Neural cell (in vitro differentiated cells): Measurements from ENCODE around the gene FFAR4. TPM values are rescaled to one million over a fixed set of nuclear protein-coding genes. Genes with fewer than 3 reads are reported as not detected.

Source experiments
- H2AFZ ChIP-seq: fragments of 200-600, 300-800 bp; sonication (generic), shearing (Covaris generic); 2 replicates; pipeline ENCODE4 v1.6.0; 2014; ENCODE audit warnings: low read depth, mild to moderate bottlenecking, antibody characterized with exemption, low read length, moderate library complexity
- H3F3A ChIP-seq: fragments of 200-600 bp; shearing (Covaris generic); 2 replicates; pipeline ENCODE4 v1.6.1; 2016; ENCODE audit warnings: mild to moderate bottlenecking, moderate library complexity, mixed read lengths, antibody characterized with exemption, low read length; ENCODE audit not compliant: insufficient read depth, poor library complexity, severe bottlenecking
- H3K27ac ChIP-seq: fragments of 200-600, 300-800 bp; sonication (generic), shearing (Covaris generic); 2 replicates; pipeline ENCODE4 v1.5.1; 2014; ENCODE audit warnings: mild to moderate bottlenecking, low read length, moderate library complexity
- H3K27me3 ChIP-seq: fragments of 300-800, 200-600 bp; sonication (generic), shearing (Covaris generic); 2 replicates; pipeline ENCODE4 v1.6.0; 2014; ENCODE audit warnings: mild to moderate bottlenecking, low read depth, low read length, moderate library complexity; ENCODE audit not compliant: insufficient read depth
- H3K36me3 ChIP-seq: fragments of 300-800, 200-600 bp; sonication (generic), shearing (Covaris generic); 2 replicates; pipeline ENCODE4 v1.5.1; 2014; ENCODE audit warnings: mild to moderate bottlenecking, antibody characterized with exemption, low read length, moderate library complexity; ENCODE audit not compliant: insufficient read depth
- H3K4me2 ChIP-seq: fragments of 300-800, 200-600 bp; sonication (generic), shearing (Covaris generic); 2 replicates; pipeline ENCODE4 v1.6.0; 2014; ENCODE audit warnings: mild to moderate bottlenecking, low read length
- H3K4me3 ChIP-seq: fragments of 300-800, 200-600 bp; sonication (generic), shearing (Covaris generic); 2 replicates; pipeline ENCODE4 v1.5.1; 2014; ENCODE audit warnings: mild to moderate bottlenecking, low read length, moderate library complexity
- H3K79me2 ChIP-seq: fragments of 200-600 bp; shearing (Covaris generic); replicated peaks from 2 replicates; pipeline ENCODE4 v1.6.0; 2014; ENCODE audit warnings: mild to moderate bottlenecking, low read length, moderate library complexity; ENCODE audit not compliant: insufficient read depth
- H3K9ac ChIP-seq: fragments of 300-800, 200-600 bp; sonication (generic), shearing (Covaris generic); 2 replicates; pipeline ENCODE4 v1.6.1; 2016; ENCODE audit warnings: mild to moderate bottlenecking, low read length, mixed read lengths
- H3K9me2 ChIP-seq: fragments of 200-600 bp; shearing (Covaris generic); 2 replicates; pipeline ENCODE4 v1.6.1; 2016; ENCODE audit warnings: mild to moderate bottlenecking, low read length, mixed read lengths; ENCODE audit not compliant: insufficient read depth
- H3K9me3 ChIP-seq: fragments of 200-600, 300-800 bp; sonication (generic), shearing (Covaris generic); 2 replicates; pipeline ENCODE4 v1.6.1; 2016; ENCODE audit warnings: mild to moderate bottlenecking, mixed run types, low read length, moderate library complexity, mixed read lengths
- H4K20me1 ChIP-seq: fragments of 200-600 bp; shearing (Covaris generic); 2 replicates; pipeline ENCODE4 v1.6.1; 2016; ENCODE audit warnings: mild to moderate bottlenecking, mixed run types; ENCODE audit not compliant: insufficient read depth
- CTCF ChIP-seq: fragments of 450-650 bp; IDR thresholded peaks from 2 replicates; pipeline ENCODE4 v1.5.1; 2014; ENCODE audit warnings: antibody characterized with exemption, mild to moderate bottlenecking, moderate library complexity; ENCODE audit not compliant: poor library complexity, severe bottlenecking
- EP300 ChIP-seq: fragments of 450-650 bp; conservative IDR thresholded peaks from 2 replicates; pipeline ENCODE4 v1.6.1; 2014; ENCODE audit warnings: antibody characterized with exemption, mild to moderate bottlenecking, moderate library complexity; ENCODE audit not compliant: poor library complexity, severe bottlenecking
- EZH2 ChIP-seq: fragments of 200-600, 300-800 bp; shearing (Covaris generic), sonication (generic); IDR thresholded peaks from 2 replicates; pipeline ENCODE4 v1.6.1; 2014; ENCODE audit warnings: antibody characterized with exemption, low read length, borderline replicate concordance, mild to moderate bottlenecking; ENCODE audit not compliant: insufficient read depth, poor library complexity, severe bottlenecking
- MXI1 ChIP-seq: fragments of 450-650 bp; conservative IDR thresholded peaks from 2 replicates; pipeline ENCODE4 v1.6.1; 2014; ENCODE audit warnings: antibody characterized with exemption, mild to moderate bottlenecking; ENCODE audit not compliant: poor library complexity, severe bottlenecking
- POLR2AphosphoS5 ChIP-seq: IDR thresholded peaks from 2 replicates; pipeline ENCODE4 v1.6.1; 2012
- RAD21 ChIP-seq: fragments of 450-650 bp; conservative IDR thresholded peaks from 2 replicates; pipeline ENCODE4 v1.6.1; 2014; ENCODE audit warnings: antibody characterized with exemption, mild to moderate bottlenecking, moderate library complexity
- REST ChIP-seq: IDR thresholded peaks from 2 replicates; pipeline ENCODE4 v1.6.1; 2012; ENCODE audit warnings: borderline replicate concordance
- SMC3 ChIP-seq: fragments of 450-650 bp; conservative IDR thresholded peaks from 2 replicates; pipeline ENCODE4 v1.6.1; 2014; ENCODE audit warnings: antibody characterized with exemption, mild to moderate bottlenecking, moderate library complexity; ENCODE audit not compliant: poor library complexity
- TAF1 ChIP-seq: IDR thresholded peaks from 2 replicates; pipeline ENCODE4 v1.6.1; 2012; ENCODE audit warnings: low read depth
- polyA plus RNA-seq: library from polyadenylated mRNA; depleted of rRNA; stranded (reverse); fragments of >200 nt; gene quantifications from 2 replicates; pipeline ENCODE4 v1.2.3, GENCODE V29; 2014

The FFAR4 gene
- polyA plus RNA-seq, 1 donor from 2014 or later = not detected

- Histone ChIP-seq H3K36me3 (no peaks in the 10 kb centered on the region), H3K9ac (no peak overlapping the region), H2AFZ (no peak overlapping the region), H3F3A (no peaks in the 10 kb centered on the region), H3K27me3 (peaks cover 12% of the 10 kb centered on the region), H4K20me1 (no peaks in the 10 kb centered on the region), H3K9me3 (no peaks in the 10 kb centered on the region), H3K79me2 (no peaks in the 10 kb centered on the region), H3K27ac (no peak overlapping the region), H3K4me2 (no peak overlapping the region), H3K9me2 (no peaks in the 10 kb centered on the region), H3K4me3 (no peak overlapping the region)
- TF ChIP-seq MXI1 = no peak
- no peak for TF ChIP-seq EP300
- TF ChIP-seq POLR2AphosphoS5 = no peak
- TF ChIP-seq SMC3 = no peak
- TF ChIP-seq TAF1 = no peak
- TF ChIP-seq EZH2 = no peak
- TF ChIP-seq REST = no peak
- TF ChIP-seq RAD21 = no peak
- TF ChIP-seq CTCF = no peak
Observed at GRCh38 chr10:93560541-93560940, 5.9 kb upstream of the FFAR4 start.

GRCh38 chr10:93565446-93565845, 1.0 kb upstream of the FFAR4 start:
- Histone ChIP-seq H3K27me3 (peaks cover 57% of the 10 kb centered on the region), H3K9me2 (no peaks in the 10 kb centered on the region), H3K79me2 (no peaks in the 10 kb centered on the region), H2AFZ (no peak overlapping the region), H4K20me1 (no peaks in the 10 kb centered on the region), H3K4me3 (no peak overlapping the region), H3F3A (no peaks in the 10 kb centered on the region), H3K9me3 (no peaks in the 10 kb centered on the region), H3K4me2 (no peak overlapping the region), H3K27ac (no peak overlapping the region), H3K36me3 (no peaks in the 10 kb centered on the region), H3K9ac (no peak overlapping the region)
- TF ChIP-seq EZH2 (no peak), RAD21 (no peak), REST (no peak), SMC3 (no peak), MXI1 (no peak), POLR2AphosphoS5 (no peak), EP300 (no peak), TAF1 (no peak), CTCF (no peak)
